T-helper 2 cell treated with Interferon-gamma antibody and Interleukin-4, amounts not matched to agents 100 ng/mL and 5 ng/mL, for 36 hours (primary cell): Measurements from ENCODE around the gene ETV2. TPM values are rescaled to one million over a fixed set of nuclear protein-coding genes. Genes with fewer than 3 reads are reported as not detected.

ENCODE experiments used
- intact Hi-C: fragments of 100-400 bp; cut with micrococcal nuclease; formaldehyde crosslinking; loops from one replicate; pipeline ENCODE4 v1.15.1; 2023
- total RNA-seq: library from RNA; stranded (reverse); gene quantifications from 2 replicates; pipeline ENCODE4 v1.2.3, GENCODE V29; 2022

The ETV2 gene
- total RNA-seq, 1 donor from 2014 or later: 0.80 TPM

DNA sequence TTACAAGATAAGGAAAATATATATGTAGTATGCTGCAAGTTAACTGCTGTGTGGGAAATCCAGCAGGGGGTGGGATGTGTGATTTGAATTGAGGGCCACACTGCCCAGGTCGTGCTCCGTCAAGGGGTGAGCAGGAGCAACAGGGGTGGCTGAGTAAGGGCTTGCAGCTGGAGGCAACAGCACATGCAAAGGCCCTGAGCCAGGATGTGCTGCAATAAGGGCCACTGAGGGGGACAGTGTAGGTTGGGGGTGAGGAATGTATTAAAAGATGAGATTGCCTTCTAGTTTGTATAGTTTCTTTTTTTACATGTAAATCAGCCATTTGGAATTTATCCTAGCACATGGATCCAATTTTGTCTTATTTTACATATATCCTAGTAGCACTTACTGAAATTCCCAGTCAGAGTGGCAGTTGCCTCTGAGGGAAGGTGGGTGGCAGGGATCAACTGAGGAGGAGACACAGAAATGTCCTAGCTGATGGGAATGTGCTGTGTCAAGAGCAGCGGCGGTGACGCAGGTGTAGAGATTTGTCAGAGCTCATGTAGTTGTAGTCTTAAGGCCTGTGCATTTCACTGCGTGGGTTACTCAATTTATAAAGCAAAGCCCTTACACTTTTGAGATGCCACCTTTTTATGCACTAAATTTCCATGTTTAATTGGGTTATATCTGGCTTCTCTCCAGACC is 18.1 kb upstream of the ETV2 start:
- intact Hi-C loops: no loop called here

DNA sequence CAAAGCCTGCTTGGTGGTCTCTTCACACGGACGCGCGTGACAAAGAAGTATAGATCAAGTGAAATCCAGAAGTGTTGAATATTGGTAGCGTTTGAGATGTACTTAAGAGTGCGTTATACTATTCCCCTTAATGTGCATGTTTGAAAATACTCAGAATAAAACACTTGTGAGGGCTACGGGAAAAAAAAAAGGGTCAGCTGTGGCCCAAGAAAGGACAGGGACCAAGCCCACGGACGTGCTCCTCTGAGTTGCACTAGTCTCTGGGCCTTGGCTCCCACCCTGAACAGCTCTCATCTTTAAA is 13.3 kb upstream of the ETV2 start:
- intact Hi-C loops: loop anchor here (1.0 to 5.0 kb wide), 5 partner anchors 16 to 114 kb away; partner anchors contain the start of genes COX6B1, HAUS5 and IGFLR1

DNA sequence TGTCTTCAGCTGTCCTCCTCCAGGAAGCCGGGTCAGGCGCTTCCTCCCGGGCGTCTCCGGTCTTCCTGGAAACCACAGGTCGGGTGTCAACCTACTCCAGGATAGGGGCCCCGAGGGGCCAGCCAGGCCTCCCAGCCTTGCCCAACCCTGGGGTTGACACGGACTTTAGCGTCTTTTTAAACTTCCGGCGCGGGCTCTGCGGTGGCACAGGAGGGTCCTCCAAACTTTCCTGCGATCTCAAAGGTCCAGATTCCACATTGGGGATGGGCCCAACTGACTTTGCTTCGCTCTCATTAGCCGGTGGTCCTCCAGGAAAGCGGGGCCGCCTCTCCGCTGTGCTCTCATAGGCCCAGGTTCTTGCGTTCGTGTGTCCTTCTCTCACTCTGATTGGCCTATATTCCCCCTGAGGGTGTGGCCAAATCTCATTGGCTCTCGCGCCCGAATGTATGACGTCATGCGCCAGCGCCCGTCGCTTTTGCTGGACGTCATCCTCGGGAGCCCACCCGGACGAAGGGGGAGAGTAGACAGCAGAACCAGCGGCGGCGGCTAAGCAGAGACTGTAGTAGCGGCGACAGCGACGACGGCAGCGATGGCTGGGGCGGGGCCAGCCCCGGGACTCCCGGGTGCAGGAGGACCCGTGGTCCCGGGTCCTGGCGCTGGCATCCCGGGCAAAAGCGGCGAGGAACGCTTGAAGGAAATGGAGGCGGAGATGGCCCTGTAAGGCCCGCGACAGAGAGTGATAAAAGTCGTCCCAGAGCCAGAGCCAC is 12.8 kb upstream of the ETV2 start, which contains the start of gene RBM42:
TSS of gene RBM42 (plus strand) at position 472 of the 767 bp plus-strand sequence. CDS start at position 590, 118 bp downstream.
- intact Hi-C loops: loop anchor here (1.0 to 5.0 kb wide), 5 partner anchors 16 to 114 kb away; partner anchors contain the start of genes COX6B1, HAUS5 and IGFLR1

DNA sequence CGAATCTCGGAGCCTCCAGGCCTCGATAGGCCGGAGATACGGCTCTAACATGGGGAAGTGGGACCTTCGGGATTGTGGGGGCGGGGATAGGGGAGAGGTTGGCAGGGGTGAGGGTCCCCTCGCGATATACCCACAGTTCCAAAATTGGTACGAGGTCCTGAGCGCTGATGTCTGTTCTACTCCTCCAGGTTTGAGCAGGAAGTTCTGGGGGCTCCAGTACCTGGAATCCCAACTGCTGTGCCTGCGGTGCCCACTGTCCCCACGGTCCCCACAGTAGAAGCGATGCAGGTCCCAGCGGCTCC is 12.3 kb upstream of the ETV2 start:
- intact Hi-C loops: loop anchor here (5.0 kb wide), 1 partner anchor 113 kb away; the partner anchor contains the start of gene IGFLR1

DNA sequence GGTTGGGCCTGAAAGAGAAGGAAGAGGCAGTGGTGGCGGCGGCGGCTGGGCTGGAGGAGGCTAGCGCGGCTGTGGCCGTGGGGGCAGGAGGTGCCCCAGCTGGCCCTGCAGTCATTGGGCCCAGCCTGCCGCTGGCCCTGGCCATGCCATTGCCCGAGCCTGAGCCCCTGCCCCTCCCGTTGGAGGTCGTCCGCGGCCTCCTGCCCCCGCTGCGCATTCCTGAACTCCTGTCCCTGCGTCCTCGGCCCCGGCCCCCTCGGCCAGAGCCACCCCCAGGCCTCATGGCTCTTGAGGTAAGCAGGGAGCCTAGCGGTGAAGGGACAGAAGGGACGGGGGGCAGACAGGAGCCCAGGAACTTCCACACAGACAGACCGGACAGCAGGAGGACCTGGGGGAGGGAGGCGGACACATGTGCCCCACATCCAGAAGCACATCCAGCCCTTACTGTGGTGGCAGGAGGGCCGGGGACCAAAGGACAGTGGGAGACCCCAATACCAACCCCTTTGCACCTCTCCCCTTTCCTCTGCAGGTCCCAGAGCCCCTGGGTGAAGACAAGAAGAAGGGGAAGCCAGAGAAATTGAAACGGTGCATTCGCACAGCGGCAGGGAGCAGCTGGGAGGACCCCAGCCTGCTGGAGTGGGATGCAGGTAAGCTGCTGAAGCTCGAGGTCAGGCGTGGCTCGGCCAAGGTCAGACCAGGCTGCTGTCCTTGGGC is 7.7 kb upstream of the ETV2 start:
- intact Hi-C loops: no loop called here

DNA sequence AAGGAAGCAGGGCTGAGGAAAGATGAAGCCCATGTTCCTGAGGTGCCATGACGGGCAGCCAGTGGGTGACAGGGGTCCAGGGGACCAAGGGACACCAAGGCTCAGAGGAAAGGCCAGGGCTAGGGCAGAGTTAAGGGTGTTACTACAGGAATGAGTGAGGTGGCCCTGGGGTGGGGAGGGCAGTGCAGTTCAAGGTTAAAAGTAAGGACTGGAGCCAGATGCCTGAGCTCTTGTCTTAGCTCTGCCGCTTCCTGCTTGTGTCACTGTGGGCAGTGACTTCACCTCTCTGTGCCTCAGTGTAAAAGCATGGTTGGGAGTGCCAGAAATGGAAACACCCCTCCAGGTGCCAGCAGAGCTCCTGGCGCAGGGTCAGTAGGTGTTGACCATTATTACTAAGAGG is 4.9 kb upstream of the ETV2 start:
- intact Hi-C loops: no loop called here

DNA sequence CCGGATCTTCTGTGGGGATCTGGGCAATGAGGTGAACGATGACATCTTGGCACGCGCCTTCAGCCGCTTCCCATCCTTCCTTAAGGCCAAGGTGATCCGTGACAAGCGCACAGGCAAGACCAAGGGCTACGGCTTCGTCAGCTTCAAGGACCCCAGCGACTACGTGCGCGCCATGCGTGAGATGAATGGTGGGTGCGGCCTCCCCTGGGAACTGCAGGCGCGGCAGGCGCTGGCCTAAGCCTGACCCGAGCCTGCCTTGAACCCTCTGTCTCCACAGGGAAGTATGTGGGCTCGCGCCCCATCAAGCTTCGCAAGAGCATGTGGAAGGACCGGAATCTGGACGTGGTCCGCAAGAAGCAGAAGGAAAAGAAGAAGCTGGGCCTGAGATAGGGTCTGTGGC is 4.4 kb upstream of the ETV2 start:
- intact Hi-C loops: no loop called here

DNA sequence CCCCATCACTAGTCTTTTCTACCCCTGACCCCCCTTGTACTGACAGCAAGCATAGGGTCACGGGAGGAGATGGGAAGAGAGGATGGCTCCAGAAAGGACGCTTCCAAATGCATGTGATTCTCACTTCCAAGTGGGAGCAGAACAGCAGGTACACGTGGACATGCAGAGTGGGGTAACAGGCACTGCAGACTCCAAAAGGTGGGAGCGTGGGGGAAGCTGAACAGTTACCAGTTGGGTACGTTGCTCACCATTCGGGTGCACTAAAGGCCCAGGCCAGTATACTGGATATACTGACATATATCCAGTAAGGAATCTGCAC is 2.3 kb upstream of the ETV2 start:
- intact Hi-C loops: no loop called here

DNA sequence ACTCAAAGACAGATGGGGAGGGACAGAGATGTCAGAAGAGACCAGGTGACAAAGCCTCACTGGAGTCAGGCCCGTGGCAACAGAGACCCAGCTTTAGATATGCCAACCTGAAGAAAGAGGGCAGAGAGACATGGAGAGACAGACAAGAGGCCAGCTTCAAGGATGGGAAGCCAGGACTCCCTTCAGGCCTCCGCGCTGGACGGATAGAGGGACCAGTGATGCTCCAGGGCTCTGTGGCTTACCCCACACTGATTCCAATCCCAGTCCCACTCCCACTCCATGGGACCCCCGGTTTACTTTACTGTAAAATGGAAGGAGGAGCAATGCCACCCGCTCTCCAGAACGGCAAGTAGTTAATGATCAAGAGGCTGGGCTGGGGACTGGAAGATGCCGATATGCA is 1.7 kb upstream of the ETV2 start:
- intact Hi-C loops: loop anchor here (10.0 kb wide), 1 partner anchor 415 kb away; the partner anchor contains the start of genes THAP8 and WDR62

DNA sequence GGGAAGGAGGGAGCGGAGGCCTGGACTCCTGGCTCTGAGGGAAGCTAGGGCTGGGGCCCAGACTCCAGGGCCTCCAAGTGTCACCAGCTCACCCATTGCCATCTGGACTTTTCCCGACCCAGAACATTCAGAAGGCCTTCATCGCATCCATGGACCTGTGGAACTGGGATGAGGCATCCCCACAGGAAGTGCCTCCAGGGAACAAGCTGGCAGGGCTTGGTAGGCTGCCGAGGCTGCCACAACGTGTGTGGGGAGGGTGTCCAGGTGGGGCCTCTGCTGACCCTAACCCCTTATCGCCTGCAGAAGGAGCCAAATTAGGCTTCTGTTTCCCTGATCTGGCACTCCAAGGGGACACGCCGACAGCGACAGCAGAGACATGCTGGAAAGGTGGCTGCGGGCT is 767 bp downstream of the ETV2 start:
- intact Hi-C loops: loop anchor here (2.0 to 10.0 kb wide), 2 partner anchors 102 to 412 kb away; partner anchors contain the start of genes PSENEN, THAP8, U2AF1L4 and WDR62

DNA sequence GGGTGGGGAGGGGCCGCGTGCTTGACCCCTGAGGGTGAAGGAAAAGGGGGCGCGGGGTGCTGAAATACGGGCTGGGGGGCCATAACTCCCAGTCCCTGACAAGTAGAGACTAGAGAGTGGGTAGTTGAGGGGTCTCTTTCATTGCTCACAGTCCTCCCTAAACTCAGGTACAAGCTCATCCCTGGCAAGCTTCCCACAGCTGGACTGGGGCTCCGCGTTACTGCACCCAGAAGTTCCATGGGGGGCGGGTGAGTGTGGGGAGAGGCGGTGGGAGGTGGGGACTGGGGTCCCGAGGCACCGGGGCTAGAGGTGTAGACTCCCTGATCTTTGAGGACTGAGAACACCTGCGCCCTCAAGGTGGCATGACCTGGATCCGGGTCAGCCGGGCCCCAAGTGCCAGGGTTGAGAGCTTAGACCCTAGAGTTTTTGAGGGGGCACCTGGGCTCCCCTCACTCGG is 1.3 kb downstream of the ETV2 start:
- intact Hi-C loops: loop anchor here (2.0 to 10.0 kb wide), 2 partner anchors 102 to 412 kb away; partner anchors contain the start of genes PSENEN, THAP8, U2AF1L4 and WDR62

DNA sequence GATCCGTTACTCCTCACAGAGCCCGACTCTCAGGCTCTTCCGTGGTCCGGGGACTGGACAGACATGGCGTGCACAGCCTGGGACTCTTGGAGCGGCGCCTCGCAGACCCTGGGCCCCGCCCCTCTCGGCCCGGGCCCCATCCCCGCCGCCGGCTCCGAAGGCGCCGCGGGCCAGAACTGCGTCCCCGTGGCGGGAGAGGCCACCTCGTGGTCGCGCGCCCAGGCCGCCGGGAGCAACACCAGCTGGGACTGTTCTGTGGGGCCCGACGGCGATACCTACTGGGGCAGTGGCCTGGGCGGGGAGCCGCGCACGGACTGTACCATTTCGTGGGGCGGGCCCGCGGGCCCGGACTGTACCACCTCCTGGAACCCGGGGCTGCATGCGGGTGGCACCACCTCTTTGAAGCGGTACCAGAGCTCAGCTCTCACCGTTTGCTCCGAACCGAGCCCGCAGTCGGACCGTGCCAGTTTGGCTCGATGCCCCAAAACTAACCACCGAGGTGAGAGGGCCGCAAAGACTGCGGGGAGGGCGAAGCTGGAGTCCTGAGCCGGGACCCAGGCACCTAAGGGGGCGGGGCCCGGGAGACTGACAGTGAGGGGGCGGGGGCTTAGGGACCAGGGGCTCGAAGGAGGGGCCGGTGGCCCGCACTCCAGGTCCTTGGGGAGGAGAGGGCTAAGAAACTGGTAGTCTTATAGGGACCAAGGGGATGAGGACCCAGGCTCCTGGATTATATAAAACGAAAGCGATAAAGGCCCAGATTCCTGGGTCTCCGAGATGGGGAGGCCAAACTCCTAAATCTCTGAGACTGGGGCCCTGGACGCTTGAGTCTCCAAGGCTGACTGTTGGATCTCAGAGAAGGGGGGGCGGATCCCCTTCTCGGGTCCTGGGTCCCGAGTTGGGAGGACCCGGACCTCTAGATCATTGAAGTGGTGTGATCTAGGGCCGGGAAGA is 2.0 kb downstream of the ETV2 start:
- intact Hi-C loops: loop anchor here (1.0 to 10.0 kb wide), 5 partner anchors 15 to 411 kb away; partner anchors contain the start of genes HAUS5, PSENEN, THAP8 and U2AF1L4

DNA sequence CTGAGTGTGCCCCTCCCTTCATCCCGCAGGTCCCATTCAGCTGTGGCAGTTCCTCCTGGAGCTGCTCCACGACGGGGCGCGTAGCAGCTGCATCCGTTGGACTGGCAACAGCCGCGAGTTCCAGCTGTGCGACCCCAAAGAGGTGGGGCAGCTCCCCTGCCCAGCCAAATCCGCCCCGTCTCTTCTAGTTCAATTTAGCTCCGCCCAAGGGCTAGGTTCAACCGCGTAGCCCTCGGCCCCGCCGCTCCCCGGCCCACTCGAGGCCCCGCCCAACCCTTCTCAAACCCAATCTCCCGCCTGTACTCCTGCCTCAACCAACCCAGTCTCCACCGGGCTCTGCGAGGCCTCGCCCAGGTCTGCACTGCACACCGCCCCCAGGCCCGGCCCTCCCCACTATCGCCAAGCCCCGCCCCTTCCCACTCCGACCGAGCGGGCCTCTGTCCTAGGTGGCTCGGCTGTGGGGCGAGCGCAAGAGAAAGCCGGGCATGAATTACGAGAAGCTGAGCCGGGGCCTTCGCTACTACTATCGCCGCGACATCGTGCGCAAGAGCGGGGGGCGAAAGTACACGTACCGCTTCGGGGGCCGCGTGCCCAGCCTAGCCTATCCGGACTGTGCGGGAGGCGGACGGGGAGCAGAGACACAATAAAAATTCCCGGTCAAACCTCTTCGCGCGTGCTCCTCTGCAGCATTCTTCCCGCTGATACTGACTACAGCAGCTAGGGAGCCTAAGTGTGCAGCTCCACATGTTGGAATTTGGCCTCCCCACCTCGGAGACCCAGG is 2.9 kb downstream of the ETV2 start:
- intact Hi-C loops: loop anchor here (1.0 to 10.0 kb wide), 4 partner anchors 16 to 410 kb away; partner anchors contain the start of genes HAUS5, THAP8 and WDR62

DNA sequence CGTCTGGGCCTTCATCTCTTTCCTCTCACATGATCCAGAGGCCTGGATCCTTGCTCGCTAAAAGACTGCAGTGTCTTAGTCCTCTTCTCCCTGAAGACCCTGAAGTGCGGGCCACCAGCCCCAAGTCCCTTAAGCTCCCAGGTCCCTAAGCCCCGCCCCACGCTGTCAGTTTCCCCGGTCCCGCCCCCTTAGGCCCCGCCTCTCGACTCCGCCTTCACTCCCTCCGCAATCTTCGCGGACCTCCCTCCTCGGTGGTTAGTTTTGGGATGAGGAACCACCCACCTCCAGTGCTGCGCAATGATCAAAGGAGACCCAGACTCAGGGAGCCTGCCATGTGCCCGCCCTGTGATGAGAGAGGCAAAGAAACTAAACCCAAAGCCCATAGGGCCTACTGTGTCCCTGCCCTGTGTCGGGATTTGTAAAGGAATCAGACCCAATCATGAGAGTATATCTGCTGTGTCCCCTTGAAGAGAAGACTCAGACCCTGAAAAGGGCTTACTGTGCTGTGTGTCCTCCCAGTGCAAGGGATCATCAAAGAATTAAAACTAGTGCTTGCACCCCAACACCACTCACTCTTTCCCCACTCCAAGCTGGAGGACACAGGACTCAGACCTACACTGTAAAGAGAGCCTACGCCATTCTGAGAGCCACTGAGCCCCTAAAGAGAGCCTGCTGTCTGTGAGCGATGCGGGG is 3.6 kb downstream of the ETV2 start:
- intact Hi-C loops: loop anchor here (1.0 to 10.0 kb wide), 6 partner anchors 17 to 410 kb away; partner anchors contain the start of genes ALKBH6, HAUS5, THAP8 and TMEM147

DNA sequence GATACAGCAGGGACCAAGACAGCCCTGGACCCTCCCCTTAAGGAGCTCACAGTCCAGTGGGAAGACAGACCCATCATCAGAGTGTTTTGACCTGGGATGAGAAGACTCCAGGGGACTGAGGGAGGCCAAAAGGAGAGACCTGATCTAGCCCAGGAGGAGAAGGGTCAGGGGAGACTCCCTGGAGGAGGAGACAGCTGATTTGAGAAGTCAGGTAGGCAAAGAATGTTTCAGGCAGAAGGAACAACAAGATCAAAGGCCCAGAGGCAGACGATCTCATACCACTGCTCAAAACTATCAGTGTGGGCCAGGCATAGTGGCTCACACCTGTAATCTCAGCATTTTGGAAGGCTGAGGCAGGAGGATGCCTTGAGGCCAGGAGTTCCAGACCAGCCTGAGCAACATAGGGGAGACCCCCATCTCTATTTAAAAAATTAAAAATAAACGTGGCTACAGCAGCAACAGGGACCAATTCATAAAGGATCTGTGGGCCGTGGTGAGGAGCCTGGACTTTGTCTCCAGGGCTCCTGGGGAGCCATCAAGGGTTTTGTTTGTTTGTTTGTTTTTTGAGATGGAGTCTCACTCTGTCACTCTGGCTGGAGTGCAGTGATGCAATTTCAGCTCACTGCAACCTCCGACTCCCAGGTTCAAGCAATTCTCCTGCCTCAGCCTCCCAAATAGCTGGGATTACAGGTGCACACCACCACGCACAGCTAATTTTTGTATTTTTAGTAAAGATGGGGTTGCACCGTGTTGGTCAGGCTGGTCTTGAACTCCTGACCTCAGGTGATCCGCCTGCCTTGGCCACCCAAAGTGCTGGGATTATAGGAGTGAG is 4.4 kb downstream of the ETV2 start:
- intact Hi-C loops: loop anchor here (5.0 to 10.0 kb wide), 3 partner anchors 99 to 409 kb away; partner anchors contain the start of genes ALKBH6, THAP8, TMEM147 and WDR62

DNA sequence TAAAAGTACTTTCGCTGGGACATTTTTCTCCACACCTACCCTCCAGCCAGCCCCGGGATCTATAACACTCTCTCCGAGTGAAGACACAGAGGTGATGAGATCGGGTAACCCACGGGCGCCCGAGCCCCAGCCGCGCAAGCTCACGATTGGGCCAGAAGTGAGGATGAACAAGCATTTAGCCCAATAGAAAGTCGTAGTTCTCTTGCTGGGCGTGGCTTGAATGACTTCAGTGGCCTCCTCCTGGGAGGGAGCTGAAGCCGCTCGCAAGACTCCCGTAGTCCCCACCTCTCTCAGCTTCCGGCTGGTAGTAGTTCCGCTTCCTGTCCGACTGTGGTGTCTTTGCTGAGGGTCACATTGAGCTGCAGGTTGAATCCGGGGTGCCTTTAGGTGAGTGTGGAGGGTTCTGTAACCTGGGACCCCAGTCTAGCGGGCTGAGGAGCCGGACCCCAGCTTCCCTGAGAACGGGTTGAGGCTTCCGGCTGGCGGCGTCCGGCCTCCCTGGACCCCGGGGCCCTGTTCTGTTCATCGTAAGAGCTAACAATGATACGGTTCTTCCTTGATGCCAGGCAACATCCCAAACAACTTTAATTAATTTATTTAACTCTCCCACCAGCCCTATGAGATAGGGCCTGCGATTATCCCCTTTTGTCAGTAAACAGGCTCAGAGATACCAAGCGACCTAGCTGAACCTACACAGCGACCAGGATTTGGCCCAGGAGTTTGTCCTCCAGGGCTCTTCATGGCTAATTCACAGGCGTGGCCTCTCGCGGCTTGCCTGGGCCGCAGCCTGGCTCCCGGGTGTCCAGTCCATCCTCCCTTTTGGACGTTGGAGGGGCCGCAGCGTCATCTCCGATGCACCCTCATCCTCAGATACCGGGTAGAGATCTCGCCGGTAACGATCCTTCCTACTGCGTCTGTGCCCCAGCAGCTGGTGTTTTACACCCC is 6.7 kb downstream of the ETV2 start, which contains the start of gene COX6B1:
TSS of gene COX6B1 (plus strand) at position 307 of the 945 bp plus-strand sequence. CDS start 2,921 bp downstream, outside the sequence.
- intact Hi-C loops: loop anchor here (1.0 to 10.0 kb wide), 7 partner anchors 20 to 407 kb away; partner anchors contain the start of genes ALKBH6, HAUS5, THAP8 and TMEM147

DNA sequence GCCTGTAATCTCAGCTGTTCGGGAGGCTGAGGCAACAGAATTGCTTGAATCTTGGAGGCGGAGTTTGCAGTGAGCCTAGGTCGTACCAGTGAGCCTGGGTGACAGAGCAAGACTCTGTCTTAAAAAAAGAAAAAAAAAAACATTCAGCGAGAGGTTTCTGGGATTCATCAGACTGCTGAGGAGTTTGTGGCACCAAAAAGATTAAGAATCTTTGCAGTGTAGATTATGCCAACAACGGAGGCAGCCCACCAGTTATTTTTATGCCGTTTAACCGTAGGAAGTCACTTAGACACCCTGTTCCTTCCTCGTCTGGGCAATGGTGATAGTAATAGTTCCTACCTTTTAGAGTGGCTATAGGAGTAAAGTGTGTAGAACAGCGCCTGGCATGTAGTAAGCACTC is 9.0 kb downstream of the ETV2 start:
- intact Hi-C loops: no loop called here
